BJ (cell line): ENCODE measurements around the gene NRIP1. TPM values are rescaled to one million over a fixed set of nuclear protein-coding genes. Genes with fewer than 3 reads are reported as not detected.

Experiments used
- CTCF ChIA-PET: fragments of 350-600 bp; formaldehyde crosslinking; extraction: SDS; loops from one replicate; lab custom pipeline; 2021; ENCODE audit warnings: antibody characterized with exemption, inconsistent platforms; lab: Yijun Ruan, JAX
- POLR2A ChIA-PET: fragments of 300-600 bp; sonication (Branson Sonifier 250); formaldehyde crosslinking; extraction: SDS; loops from one replicate; lab custom pipeline; 2021; ENCODE audit warnings: antibody characterized with exemption; lab: Charles Lee
- DNase-seq: peaks from one replicate; pipeline ENCODE4 v3.0.0-alpha.2; 2011; ENCODE audit warnings: low read depth
- H3K27me3 ChIP-seq: 2 replicates; pipeline ENCODE4 v1.6.0; 2011; ENCODE audit warnings: low read length; ENCODE audit not compliant: control insufficient read depth, insufficient read depth
- H3K36me3 ChIP-seq: 2 replicates; pipeline ENCODE4 v1.5.1; 2011; ENCODE audit warnings: low read length; ENCODE audit not compliant: control insufficient read depth, insufficient read depth
- H3K4me3 ChIP-seq: 2 replicates; pipeline ENCODE4 v1.5.1; 2011; ENCODE audit warnings: low read depth, mild to moderate bottlenecking, control low read depth, low read length
- polyA plus RNA-seq: library from polyadenylated mRNA; depleted of rRNA; stranded (reverse); fragments of >200 nt; gene quantifications from 2 replicates; pipeline ENCODE4 v1.2.3, GENCODE V29; 2011
- TF ChIP-seq, protein P1 (sequence below): IDR thresholded peaks from 2 replicates; pipeline ENCODE4 v1.5.1; 2011; ENCODE audit warnings: low read depth, mild to moderate bottlenecking, control low read depth, inconsistent platforms, low read length, moderate library complexity; ENCODE audit not compliant: insufficient read depth

NRIP1 gene
- polyA plus RNA-seq, 1 experiment: 5.2 TPM

DNA sequence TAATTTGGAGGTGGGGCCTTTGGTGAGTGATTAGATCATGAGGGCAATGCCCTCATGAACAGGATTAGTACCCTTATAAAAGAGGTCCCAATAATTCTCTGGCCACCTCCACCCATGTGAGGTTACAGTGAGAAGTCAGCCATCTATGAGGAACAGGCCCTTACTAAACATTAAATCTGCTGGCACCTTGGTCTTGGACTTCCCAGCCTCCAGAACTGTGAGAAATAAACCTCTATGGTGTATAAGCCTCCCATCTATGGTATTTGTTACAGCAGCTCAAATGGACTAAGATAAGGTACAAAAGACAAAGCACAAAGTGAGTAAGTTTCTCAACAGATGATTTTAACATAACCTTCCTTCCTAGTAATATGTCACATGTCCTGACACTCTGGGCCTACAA, 22.3 kb downstream of the NRIP1 start:
- ChIA-PET CTCF (no interaction called here), POLR2A (interaction anchor here (0.5 kb wide), 1 partner anchor 21 kb away, joined by 4 read pairs; no protein-coding TSS in a partner anchor)
- TF ChIP-seq, protein P1, sequence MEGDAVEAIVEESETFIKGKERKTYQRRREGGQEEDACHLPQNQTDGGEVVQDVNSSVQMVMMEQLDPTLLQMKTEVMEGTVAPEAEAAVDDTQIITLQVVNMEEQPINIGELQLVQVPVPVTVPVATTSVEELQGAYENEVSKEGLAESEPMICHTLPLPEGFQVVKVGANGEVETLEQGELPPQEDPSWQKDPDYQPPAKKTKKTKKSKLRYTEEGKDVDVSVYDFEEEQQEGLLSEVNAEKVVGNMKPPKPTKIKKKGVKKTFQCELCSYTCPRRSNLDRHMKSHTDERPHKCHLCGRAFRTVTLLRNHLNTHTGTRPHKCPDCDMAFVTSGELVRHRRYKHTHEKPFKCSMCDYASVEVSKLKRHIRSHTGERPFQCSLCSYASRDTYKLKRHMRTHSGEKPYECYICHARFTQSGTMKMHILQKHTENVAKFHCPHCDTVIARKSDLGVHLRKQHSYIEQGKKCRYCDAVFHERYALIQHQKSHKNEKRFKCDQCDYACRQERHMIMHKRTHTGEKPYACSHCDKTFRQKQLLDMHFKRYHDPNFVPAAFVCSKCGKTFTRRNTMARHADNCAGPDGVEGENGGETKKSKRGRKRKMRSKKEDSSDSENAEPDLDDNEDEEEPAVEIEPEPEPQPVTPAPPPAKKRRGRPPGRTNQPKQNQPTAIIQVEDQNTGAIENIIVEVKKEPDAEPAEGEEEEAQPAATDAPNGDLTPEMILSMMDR: no peak
- no peak for DNase-seq
- H3K27me3 ChIP-seq: no peaks in the 10 kb centered on the region
- H3K36me3 ChIP-seq: 0 out of 2 replicates have a peak, but pooled peaks cover 1% of the 10 kb centered on the region
- H3K4me3 ChIP-seq: no peak overlapping the region

DNA sequence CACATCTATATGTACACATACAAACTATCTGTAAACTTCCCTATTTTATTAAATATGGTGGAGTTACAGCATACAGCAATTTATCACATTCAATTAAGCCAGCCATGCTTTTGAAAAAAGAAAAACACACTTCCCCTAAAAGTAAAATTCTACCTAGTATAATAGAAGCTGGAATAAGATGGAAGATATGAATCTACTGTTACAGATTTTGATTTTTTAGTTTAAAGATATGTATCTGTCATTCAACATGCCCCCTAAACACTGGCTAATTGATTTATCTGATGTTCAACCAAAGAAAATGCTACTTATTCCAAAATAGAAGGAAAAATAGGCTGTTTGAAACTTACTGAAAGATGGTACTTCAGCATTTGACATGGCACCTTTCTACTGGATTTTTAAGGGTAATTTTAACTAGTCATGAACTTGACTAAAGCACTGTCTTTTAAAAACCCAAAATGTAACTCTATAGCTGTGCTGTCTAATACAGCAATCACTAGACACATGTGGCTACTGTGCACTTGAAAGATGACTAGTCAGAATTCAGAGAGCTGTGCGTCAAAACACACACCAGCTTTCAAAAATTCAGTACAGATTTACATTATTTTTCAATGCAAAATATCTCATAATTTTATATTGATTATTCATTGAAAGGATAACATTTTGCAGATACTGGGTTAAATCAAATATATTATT, 25.0 kb downstream of the NRIP1 start:
- Histone ChIP-seq H3K36me3 (0 out of 2 replicates have a peak, but pooled peaks cover 1% of the 10 kb centered on the region), H3K27me3 (no peaks in the 10 kb centered on the region), H3K4me3 (no peak overlapping the region)
- ChIA-PET POLR2A (no interaction called here), CTCF (no interaction called here)
- DNase-seq: no peak
- TF ChIP-seq, protein P1: no peak

GRCh38 chr21:15037900-15038293, 26.9 kb downstream of the NRIP1 start:
- 0 out of 2 replicates have a peak, but pooled peaks cover 1% of the 10 kb centered on the region for H3K36me3 ChIP-seq
- ChIA-PET POLR2A (no interaction called here), CTCF (no interaction called here)

DNA sequence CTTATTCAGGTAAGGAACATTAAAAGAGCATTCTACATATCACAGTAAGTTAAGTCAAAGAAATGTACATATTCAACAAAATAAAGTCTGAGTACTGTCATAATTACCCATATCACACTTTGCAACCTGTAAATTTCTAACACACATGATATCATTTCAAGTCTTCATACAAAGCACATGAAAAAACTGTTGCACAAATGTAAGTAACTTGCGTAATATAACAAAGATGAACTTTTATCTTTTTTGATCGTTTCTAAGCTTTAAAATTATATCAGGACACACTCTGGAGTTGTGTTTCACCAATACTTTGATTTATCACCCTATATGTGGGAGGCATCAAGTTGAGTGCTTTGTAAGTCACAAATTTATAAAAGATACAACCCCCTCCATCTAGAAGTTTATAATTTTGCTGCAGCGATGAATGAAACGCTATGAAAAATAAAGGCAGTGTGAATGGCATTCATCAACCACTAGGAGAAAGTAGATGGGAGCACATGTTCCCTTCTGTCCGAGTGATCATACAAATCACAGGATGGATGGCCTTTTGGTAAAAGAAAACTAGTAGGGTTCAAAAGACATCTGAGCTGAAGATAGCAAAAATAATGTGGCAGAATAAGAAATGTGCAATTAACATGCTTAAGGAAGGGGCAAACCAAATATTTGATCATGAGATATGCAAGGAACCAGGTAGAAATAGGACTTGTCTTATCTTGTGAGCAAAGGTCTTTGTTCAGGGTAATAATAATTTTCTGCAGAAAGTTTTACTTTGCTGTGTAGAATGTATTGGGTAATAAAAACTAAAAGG, 27.5 kb downstream of the NRIP1 start:
- TF ChIP-seq, protein P1: no peak
- ChIA-PET POLR2A (no interaction called here), CTCF (no interaction called here)
- Histone ChIP-seq H3K36me3 (no peaks in the 10 kb centered on the region), H3K4me3 (no peak overlapping the region), H3K27me3 (no peaks in the 10 kb centered on the region)
- DNase-seq: no peak

More at GRCh38 chr21:15037900-15038293, 26.9 kb downstream of the NRIP1 start:
- Histone ChIP-seq H3K4me3 (no peak overlapping the region), H3K27me3 (no peaks in the 10 kb centered on the region)
- no peak for DNase-seq
- TF ChIP-seq, protein P1: no peak

GRCh38 chr21:15036189-15036588, 28.6 kb downstream of the NRIP1 start:
- ChIA-PET CTCF (no interaction called here), POLR2A (no interaction called here)
- TF ChIP-seq, protein P1: no peak
- no peak overlapping the region for H3K4me3 ChIP-seq
- H3K27me3 ChIP-seq: no peaks in the 10 kb centered on the region
- H3K36me3 ChIP-seq: no peaks in the 10 kb centered on the region
- DNase-seq: no peak
